G401 (cell line): Measurements from ENCODE around the gene DDAH2. TPM values are rescaled to one million over a fixed set of nuclear protein-coding genes. Genes with fewer than 3 reads are reported as not detected.

Experiments used
- total RNA-seq: library from RNA; depleted of rRNA; stranded (reverse); fragments of >200 nt; shearing (Covaris generic); gene quantifications from 2 replicates; pipeline ENCODE4 v1.2.3, GENCODE V29; 2014; rRNA removed

The DDAH2 gene
- total RNA-seq, 1 experiment from 2014 or later: 183 TPM

Other genes with a start within 250 kb of the DDAH2 start
- gene MICB, start 231.2 kb downstream of the DDAH2 start, total RNA-seq: 15.0 and 18.3 TPM in 2 replicates
- gene MCCD1, start 200.3 kb downstream of the DDAH2 start, total RNA-seq: 2.1 TPM in 1 of 2 replicates, not detected in the other
- 771 and 792 TPM in 2 replicates for gene DDX39B, start 187.3 kb downstream of the DDAH2 start, total RNA-seq
- gene ATP6V1G2, start 182.7 kb downstream of the DDAH2 start, total RNA-seq: 3.8 and 4.9 TPM in 2 replicates
- 19.8 and 24.9 TPM in 2 replicates for gene NFKBIL1, start 181.7 kb downstream of the DDAH2 start, total RNA-seq
- gene LTA, start 157.0 kb downstream of the DDAH2 start, total RNA-seq: not detected in 2 replicates
- 0.14 TPM in 1 of 2 replicates, not detected in the other for gene TNF, start 153.7 kb downstream of the DDAH2 start, total RNA-seq
- gene LTB, start 146.9 kb downstream of the DDAH2 start, total RNA-seq: 0.51 TPM in 1 of 2 replicates, not detected in the other
- gene LST1, start 143.0 kb downstream of the DDAH2 start, total RNA-seq: not detected in 2 replicates
- not detected in 2 replicates for gene NCR3, start 136.3 kb downstream of the DDAH2 start, total RNA-seq
- gene AIF1, start 114.1 kb downstream of the DDAH2 start, total RNA-seq: 36.6 and 57.5 TPM in 2 replicates
- 62.1 and 62.4 TPM in 2 replicates for gene PRRC2A, start 108.6 kb downstream of the DDAH2 start, total RNA-seq
- gene BAG6, start 76.6 kb downstream of the DDAH2 start, total RNA-seq: 257 and 311 TPM in 2 replicates
- gene APOM, start 73.4 kb downstream of the DDAH2 start, total RNA-seq: 2.3 and 3.6 TPM in 2 replicates
- gene C6orf47, start 68.5 kb downstream of the DDAH2 start, total RNA-seq: 12.4 and 16.2 TPM in 2 replicates
- gene GPANK1, start 64.3 kb downstream of the DDAH2 start, total RNA-seq: 24.9 and 31.6 TPM in 2 replicates
- gene CSNK2B, start 63.2 kb downstream of the DDAH2 start, total RNA-seq: 105 and 107 TPM in 2 replicates
- 2.0 TPM in 1 of 2 replicates, not detected in the other for gene LY6G5B, start 59.3 kb downstream of the DDAH2 start, total RNA-seq
- gene LY6G5C, start 48.2 kb downstream of the DDAH2 start, total RNA-seq: not detected in 2 replicates
- gene ABHD16A, start 26.0 kb downstream of the DDAH2 start, total RNA-seq: 43.9 and 47.3 TPM in 2 replicates
- 1.1 TPM in 1 of 2 replicates, not detected in the other for gene LY6G6F, start 22.4 kb downstream of the DDAH2 start, total RNA-seq
- gene LY6G6D, start 14.0 kb downstream of the DDAH2 start, total RNA-seq: not detected in 2 replicates
- not detected in 2 replicates for gene LY6G6C, start 7.6 kb downstream of the DDAH2 start, total RNA-seq
- gene MPIG6B, start 5.9 kb downstream of the DDAH2 start, total RNA-seq: not detected in 2 replicates
- 868 and 869 TPM in 2 replicates for gene CLIC1, start 7.2 kb upstream of the DDAH2 start, total RNA-seq
- gene MSH5, start 10.7 kb upstream of the DDAH2 start, total RNA-seq: 3.2 and 7.1 TPM in 2 replicates
- 13.0 and 15.4 TPM in 2 replicates for gene SAPCD1, start 33.4 kb upstream of the DDAH2 start, total RNA-seq
- gene VWA7, start 48.0 kb upstream of the DDAH2 start, total RNA-seq: 0.78 and 1.7 TPM in 2 replicates
- 133 and 152 TPM in 2 replicates for gene VARS1, start 66.5 kb upstream of the DDAH2 start, total RNA-seq
- gene LSM2, start 77.7 kb upstream of the DDAH2 start, total RNA-seq: 64.0 and 104 TPM in 2 replicates
- gene HSPA1L, start 86.0 kb upstream of the DDAH2 start, total RNA-seq: 0.75 and 0.98 TPM in 2 replicates
- gene HSPA1A, start 86.2 kb upstream of the DDAH2 start, total RNA-seq: 0.25 TPM in 1 of 2 replicates, not detected in the other
- 201 and 209 TPM in 2 replicates for gene HSPA1B, start 98.4 kb upstream of the DDAH2 start, total RNA-seq
- 212 and 231 TPM in 2 replicates for gene NEU1, start 133.5 kb upstream of the DDAH2 start, total RNA-seq
- 0.18 and 0.41 TPM in 2 replicates for gene SLC44A4, start 149.7 kb upstream of the DDAH2 start, total RNA-seq
- gene EHMT2, start 168.4 kb upstream of the DDAH2 start, total RNA-seq: 57.7 and 95.3 TPM in 2 replicates
- gene ZBTB12, start 172.8 kb upstream of the DDAH2 start, total RNA-seq: 20.0 and 22.3 TPM in 2 replicates
- 0.98 and 3.7 TPM in 2 replicates for gene C2, start 198.4 kb upstream of the DDAH2 start, total RNA-seq
- not detected in 2 replicates for gene CFB, start 216.8 kb upstream of the DDAH2 start, total RNA-seq
- 183 and 198 TPM in 2 replicates for gene NELFE, start 229.7 kb upstream of the DDAH2 start, total RNA-seq
- 41.0 and 43.4 TPM in 2 replicates for gene SKIC2, start 229.9 kb upstream of the DDAH2 start, total RNA-seq
- gene DXO, start 242.8 kb upstream of the DDAH2 start, total RNA-seq: 4.3 and 7.1 TPM in 2 replicates